Central memory CD8-positive, alpha-beta T cell (primary cell): ENCODE results near the gene EZH1.

Experiments
- ATAC-seq: fragments of 150-1000 bp; cut with Tn5 transposase; replicated peaks from 2 replicates; pipeline ENCODE4 v1.10.0; 2022; ENCODE audit warnings: mild to moderate bottlenecking, moderate FRiP score, moderate number of reproducible peaks; ENCODE audit not compliant: poor library complexity, severe bottlenecking; ENCODE audit errors: extremely low read depth
- DNase-seq, 2 donors: peaks; one replicate each; pipeline ENCODE4 v3.0.0; 2021; ENCODE audit warnings: low spot score in 2 of 2
- H3K27ac Mint-ChIP-seq: one replicate; pipeline ENCODE4 v1.8.0; 2022; ENCODE audit warnings: low read depth, mild to moderate bottlenecking, moderate library complexity, mixed read lengths
- H3K27me3 Mint-ChIP-seq: one replicate; pipeline ENCODE4 v1.8.0; 2022; ENCODE audit warnings: mixed read lengths
- H3K36me3 Mint-ChIP-seq: one replicate; pipeline ENCODE4 v1.8.0; 2022; ENCODE audit warnings: mild to moderate bottlenecking, moderate library complexity, mixed read lengths; ENCODE audit not compliant: insufficient read depth
- H3K4me1 Mint-ChIP-seq: one replicate; pipeline ENCODE4 v1.8.0; 2022; ENCODE audit warnings: mixed read lengths
- H3K4me3 Mint-ChIP-seq: one replicate; pipeline ENCODE4 v1.8.0; 2022; ENCODE audit warnings: mild to moderate bottlenecking, moderate library complexity, mixed read lengths
- H3K9me3 Mint-ChIP-seq: one replicate; pipeline ENCODE4 v1.8.0; 2022; ENCODE audit warnings: mixed read lengths

The EZH1 gene

DNA sequence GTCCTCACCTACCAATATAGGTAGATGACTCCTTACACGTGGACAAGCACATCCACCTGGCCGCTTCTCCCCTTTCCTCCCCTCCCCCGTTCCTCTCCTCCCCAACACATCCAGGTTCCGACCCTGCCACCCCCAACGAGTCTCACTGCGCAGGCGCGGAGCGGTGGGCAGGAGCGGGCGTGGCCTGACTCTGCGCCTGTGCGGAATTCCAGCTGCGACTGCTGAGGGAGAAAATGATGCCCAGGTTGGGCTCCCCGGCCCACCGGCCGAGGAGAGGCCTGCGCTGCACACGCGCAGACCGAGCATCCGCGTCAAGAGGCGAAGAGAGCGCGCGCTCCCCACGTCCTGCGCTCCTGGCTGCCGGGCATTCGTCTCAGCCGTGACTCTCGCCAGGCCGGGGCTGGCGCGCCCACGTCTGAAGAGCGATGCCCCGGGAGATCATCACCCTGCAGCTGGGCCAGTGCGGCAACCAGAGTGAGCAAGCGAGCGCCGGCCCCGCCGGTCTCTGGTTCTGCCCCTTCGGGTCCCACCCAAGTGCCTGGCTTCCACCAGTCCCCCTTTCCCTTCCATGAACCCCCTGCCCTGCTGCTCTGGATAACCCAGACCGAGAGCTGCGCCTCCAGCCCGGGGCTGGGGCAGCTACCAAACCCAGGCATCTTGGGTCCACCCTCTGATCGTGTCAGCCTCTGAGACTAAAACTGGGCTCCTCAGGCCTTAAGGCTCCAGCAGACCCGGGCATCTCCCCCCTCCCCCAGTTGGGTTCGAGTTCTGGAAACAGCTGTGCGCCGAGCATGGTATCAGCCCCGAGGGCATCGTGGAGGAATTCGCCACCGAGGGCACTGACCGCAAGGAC lies 85.5 kb downstream of the EZH1 start, which contains the start of gene TUBG2:
TSS of gene TUBG2 (plus strand) at position 206 of the 853 bp plus-strand sequence. CDS start at position 426, 220 bp downstream.
- ATAC-seq (peak; percentile 78), DNase-seq (peak in 1 of 2 donors; percentile 18)
- peaks cover 3% of the 10 kb centered on the region for H3K36me3 Mint-ChIP-seq
- no peaks in the 10 kb centered on the region for H3K9me3 Mint-ChIP-seq
- peaks cover 22% of the 10 kb centered on the region for H3K4me1 Mint-ChIP-seq
- peak within 1 kb of the TSS; percentile 44 for H3K27ac Mint-ChIP-seq
- peaks cover 1% of the 10 kb centered on the region for H3K27me3 Mint-ChIP-seq
- peak within 1 kb of the TSS; percentile 87 for H3K4me3 Mint-ChIP-seq

GRCh38 chr17:42657824-42658588 lies 86.8 kb downstream of the EZH1 start:
- H3K36me3 Mint-ChIP-seq, result peaks cover 5% of the 10 kb centered on the region
- H3K27ac Mint-ChIP-seq, result no peak overlapping the region
- no peak for ATAC-seq
- peaks cover 27% of the 10 kb centered on the region for H3K4me1 Mint-ChIP-seq
- peaks cover 14% of the 10 kb centered on the region for H3K27me3 Mint-ChIP-seq
- no peaks in the 10 kb centered on the region for H3K9me3 Mint-ChIP-seq
- peak overlapping the region; percentile 87 for H3K4me3 Mint-ChIP-seq
- DNase-seq, result no peak

GRCh38 chr17:42655528-42655927 lies 89.3 kb downstream of the EZH1 start:
- no peak for DNase-seq
- H3K9me3 Mint-ChIP-seq, result no peaks in the 10 kb centered on the region
- peaks cover 16% of the 10 kb centered on the region for H3K27me3 Mint-ChIP-seq
- peaks cover 27% of the 10 kb centered on the region for H3K4me1 Mint-ChIP-seq
- H3K27ac Mint-ChIP-seq, result no peak overlapping the region
- ATAC-seq, result no peak
- H3K36me3 Mint-ChIP-seq, result peaks cover 5% of the 10 kb centered on the region
- H3K4me3 Mint-ChIP-seq, result no peak overlapping the region

DNA sequence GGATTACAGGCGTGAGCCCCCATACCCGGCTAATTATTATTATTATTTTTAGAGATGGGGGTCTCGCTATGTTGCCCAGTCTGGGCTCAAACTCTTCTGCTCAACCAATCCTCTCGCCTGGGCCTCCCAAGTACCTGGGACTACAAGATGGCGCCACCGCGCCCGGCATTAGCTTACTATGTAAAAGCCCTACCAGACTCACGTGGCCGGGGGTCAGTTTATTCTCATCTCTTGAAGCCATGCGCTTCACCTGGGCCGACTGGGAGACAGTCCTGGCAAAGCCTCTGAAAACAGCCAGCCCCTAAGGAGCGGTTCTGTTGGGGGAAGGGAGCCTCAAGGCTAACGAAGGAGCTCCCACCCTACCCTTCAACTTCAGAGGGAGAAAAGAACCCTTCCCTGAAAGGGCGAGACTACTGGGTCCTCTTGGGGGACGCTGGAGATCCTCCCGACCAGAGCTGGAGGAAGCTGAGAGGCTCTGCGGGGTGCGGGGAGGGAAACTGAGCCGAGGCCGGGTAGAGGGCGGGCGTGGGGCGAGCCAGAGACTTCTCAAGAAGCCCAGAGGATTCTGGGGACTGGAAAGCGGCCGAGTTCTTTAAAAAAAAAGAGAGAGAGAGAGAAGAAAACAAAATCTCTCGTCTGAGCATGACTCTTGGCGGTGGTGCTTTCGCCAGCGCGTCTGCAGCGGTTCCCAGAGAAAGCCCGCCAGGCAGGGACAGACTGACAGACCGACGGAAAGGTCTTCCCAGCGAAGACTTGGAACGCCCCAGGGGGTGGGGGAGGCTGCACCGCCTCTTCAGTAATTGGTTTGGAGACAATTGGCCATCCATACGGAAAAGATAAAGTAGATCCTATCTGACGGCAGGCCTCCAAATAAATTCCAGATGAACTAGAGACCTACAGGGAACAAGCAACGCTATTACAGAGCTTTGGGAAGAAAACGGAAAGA lies 91.4 kb downstream of the EZH1 start:
- no peak overlapping the region for H3K4me3 Mint-ChIP-seq

DNA sequence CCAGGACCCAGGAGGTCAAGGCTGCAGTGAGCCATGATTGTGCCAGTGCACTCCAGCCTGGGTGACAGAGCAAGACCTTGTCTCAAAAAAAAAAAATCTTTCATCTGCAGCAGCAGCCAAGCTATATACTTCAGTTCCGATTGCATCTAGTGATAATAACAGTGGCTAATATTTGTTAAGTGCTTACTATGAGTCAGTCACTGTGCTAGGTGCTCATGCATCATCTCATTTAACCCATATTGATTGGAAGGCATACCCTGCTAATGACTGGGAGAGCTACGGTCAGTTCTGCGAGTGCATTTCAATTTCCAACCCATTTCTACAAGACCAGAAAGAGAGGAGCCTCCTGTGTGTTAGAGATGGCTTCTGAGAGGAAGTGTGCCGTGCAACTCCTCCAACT lies 93.4 kb downstream of the EZH1 start:
- DNase-seq (no peak), ATAC-seq (no peak)
- Mint-ChIP-seq H3K27ac (no peak overlapping the region), H3K4me1 (peaks cover 18% of the 10 kb centered on the region), H3K36me3 (peaks cover 2% of the 10 kb centered on the region), H3K4me3 (no peak overlapping the region), H3K9me3 (no peaks in the 10 kb centered on the region), H3K27me3 (peaks cover 16% of the 10 kb centered on the region)

More for the DNA sequence above, 91.4 kb downstream of the EZH1 start:
- ATAC-seq (no peak), DNase-seq (no peak)
- Mint-ChIP-seq H3K36me3 (peaks cover 2% of the 10 kb centered on the region), H3K27ac (no peak overlapping the region), H3K27me3 (peaks cover 16% of the 10 kb centered on the region), H3K4me1 (peaks cover 15% of the 10 kb centered on the region), H3K9me3 (no peaks in the 10 kb centered on the region)
